SK-N-SH (cell line): ENCODE results near the gene KRABD2.

ENCODE experiments used
- EP300 ChIP-seq, 2 experiments: IDR thresholded peaks; 2 replicates each; pipeline versions ENCODE4 v1.4.0 to v1.6.1; 2012; ENCODE audit warnings: borderline replicate concordance in 1 of 2, low read depth in 1 of 2, low read length in 1 of 2
- EZH2phosphoT487 ChIP-seq: fragments of 200-600 bp; sonication (generic); IDR thresholded peaks from 2 replicates; pipeline ENCODE4 v1.6.1; 2017; ENCODE audit warnings: low read depth, mixed run types, mild to moderate bottlenecking, antibody characterized with exemption, moderate library complexity, borderline replicate concordance
- JUND ChIP-seq: IDR thresholded peaks from 2 replicates; pipeline ENCODE4 v1.4.0; 2012
- RAD21 ChIP-seq: IDR thresholded peaks from 2 replicates; pipeline ENCODE4 v1.6.1; 2012; ENCODE audit warnings: mild to moderate bottlenecking, low read length
- RCOR1 ChIP-seq: fragments of 150-350 bp; IDR thresholded peaks from 2 replicates; pipeline ENCODE4 v1.6.1; 2017; ENCODE audit warnings: antibody characterized with exemption, low read length
- SMC3 ChIP-seq: IDR thresholded peaks from 2 replicates; pipeline ENCODE4 v1.6.1; 2012; ENCODE audit warnings: low read depth, low read length, improper control_type of control experiment
- TAF1 ChIP-seq: IDR thresholded peaks from 2 replicates; pipeline ENCODE4 v1.6.1; 2012; ENCODE audit warnings: low read depth, mild to moderate bottlenecking, low read length, moderate library complexity, borderline replicate concordance
- TF ChIP-seq, protein P1 (sequence below): fragments of 200-600 bp; sonication (generic); IDR thresholded peaks from 2 replicates; pipeline ENCODE4 v1.6.1; 2017; ENCODE audit warnings: antibody characterized with exemption, mild to moderate bottlenecking, moderate library complexity

- TF ChIP-seq EP300 (IDR thresholded peaks at IDR 0.05; ENCODE audit: borderline replicate concordance in 1 of 2, low read depth in 1 of 2, low read length in 1 of 2) (no peak), EZH2phosphoT487 (no peak), JUND (no peak), RCOR1 (no peak), TAF1 (no peak), RAD21 (no peak), SMC3 (no peak)
- TF ChIP-seq, protein P1, sequence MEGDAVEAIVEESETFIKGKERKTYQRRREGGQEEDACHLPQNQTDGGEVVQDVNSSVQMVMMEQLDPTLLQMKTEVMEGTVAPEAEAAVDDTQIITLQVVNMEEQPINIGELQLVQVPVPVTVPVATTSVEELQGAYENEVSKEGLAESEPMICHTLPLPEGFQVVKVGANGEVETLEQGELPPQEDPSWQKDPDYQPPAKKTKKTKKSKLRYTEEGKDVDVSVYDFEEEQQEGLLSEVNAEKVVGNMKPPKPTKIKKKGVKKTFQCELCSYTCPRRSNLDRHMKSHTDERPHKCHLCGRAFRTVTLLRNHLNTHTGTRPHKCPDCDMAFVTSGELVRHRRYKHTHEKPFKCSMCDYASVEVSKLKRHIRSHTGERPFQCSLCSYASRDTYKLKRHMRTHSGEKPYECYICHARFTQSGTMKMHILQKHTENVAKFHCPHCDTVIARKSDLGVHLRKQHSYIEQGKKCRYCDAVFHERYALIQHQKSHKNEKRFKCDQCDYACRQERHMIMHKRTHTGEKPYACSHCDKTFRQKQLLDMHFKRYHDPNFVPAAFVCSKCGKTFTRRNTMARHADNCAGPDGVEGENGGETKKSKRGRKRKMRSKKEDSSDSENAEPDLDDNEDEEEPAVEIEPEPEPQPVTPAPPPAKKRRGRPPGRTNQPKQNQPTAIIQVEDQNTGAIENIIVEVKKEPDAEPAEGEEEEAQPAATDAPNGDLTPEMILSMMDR, result no peak
Measured at GRCh38 chr17:8418471-8418870, 42.0 kb upstream of the KRABD2 start.
